CD14-positive monocyte (primary cell): ENCODE data around the gene ARHGEF6. TPM values are rescaled to one million over a fixed set of nuclear protein-coding genes. Genes with fewer than 3 reads are reported as not detected.

ENCODE experiments used
- DNase-seq, 3 donors: peaks; one replicate each; pipeline ENCODE4 v3.0.0-alpha.2; 2011 to 2022
- H2AFZ ChIP-seq: 2 replicates; pipeline ENCODE4 v1.6.0; 2012; ENCODE audit warnings: mild to moderate bottlenecking, low read depth, low read length, inconsistent platforms; ENCODE audit not compliant: insufficient read depth, poor library complexity, severe bottlenecking
- H3K27ac ChIP-seq, 2 donors: 1 replicate in 1 of 2; 2 replicates in 1 of 2; pipeline ENCODE4 v1.5.1; 2012 to 2013; ENCODE audit warnings: low read length in 2 of 2, control low read depth in 1 of 2, inconsistent platforms in 1 of 2, low read depth in 1 of 2, mild to moderate bottlenecking in 1 of 2
- H3K27me3 ChIP-seq, 2 donors: one replicate each; pipeline versions ENCODE4 v1.6.0 to v1.6.1; 2011 to 2013; ENCODE audit warnings: low read length in 2 of 2; ENCODE audit not compliant: control insufficient read depth in 2 of 2, insufficient read depth in 2 of 2
- H3K36me3 ChIP-seq, 2 donors: replicated peaks in 1 of 2; 1 replicate in 1 of 2; 2 replicates in 1 of 2; pipeline versions ENCODE4 v1.5.1 to v1.6.1; 2012 to 2013; ENCODE audit warnings: low read length in 2 of 2, control low read depth in 1 of 2, inconsistent platforms in 1 of 2, mild to moderate bottlenecking in 1 of 2; ENCODE audit not compliant: insufficient read depth in 2 of 2, control insufficient read depth in 1 of 2
- H3K4me1 ChIP-seq, 2 donors: 1 replicate in 1 of 2; 2 replicates in 1 of 2; pipeline versions ENCODE4 v1.5.1 to v1.6.1; 2012 to 2013; ENCODE audit warnings: low read length in 2 of 2, control low read depth in 1 of 2, inconsistent platforms in 1 of 2, mild to moderate bottlenecking in 1 of 2, moderate library complexity in 1 of 2; ENCODE audit not compliant: insufficient read depth in 2 of 2, control insufficient read depth in 1 of 2
- H3K4me2 ChIP-seq: replicated peaks from 2 replicates; pipeline ENCODE3; 2012; ENCODE audit warnings: low read length, moderate library complexity, mild to moderate bottlenecking; ENCODE audit not compliant: poor library complexity, severe bottlenecking; ENCODE audit errors: extremely low read depth
- H3K4me3 ChIP-seq, 3 experiments: fragments of 200-600 bp in 1 of 3; sonication (generic) in 1 of 3; replicated peaks in 1 of 3; 1 replicate in 2 of 3; 2 replicates in 1 of 3; pipeline ENCODE4 v1.5.1; 2011 to 2013; ENCODE audit warnings: low read length in 3 of 3, mild to moderate bottlenecking in 3 of 3, control low read depth in 2 of 3, low read depth in 2 of 3, inconsistent platforms in 1 of 3, moderate library complexity in 1 of 3
- H3K79me2 ChIP-seq: 2 replicates; pipeline ENCODE4 v1.6.0; 2012; ENCODE audit warnings: mild to moderate bottlenecking, control low read depth, inconsistent platforms, low read length, moderate library complexity; ENCODE audit not compliant: insufficient read depth
- H3K9ac ChIP-seq: 2 replicates; pipeline ENCODE4 v1.6.0; 2017; ENCODE audit warnings: low read length, mild to moderate bottlenecking; ENCODE audit not compliant: insufficient read depth, poor library complexity, severe bottlenecking
- H3K9me3 ChIP-seq, 2 donors: replicated peaks in 1 of 2; 1 replicate in 1 of 2; 2 replicates in 1 of 2; pipeline versions ENCODE4 v1.5.1 to v1.6.1; 2012 to 2013; ENCODE audit warnings: low read length in 2 of 2, control low read depth in 1 of 2; ENCODE audit not compliant: control insufficient read depth in 1 of 2, insufficient read depth in 1 of 2
- H4K20me1 ChIP-seq: 2 replicates; pipeline ENCODE4 v1.6.0; 2012; ENCODE audit warnings: mild to moderate bottlenecking, low read length, control low read depth, moderate library complexity; ENCODE audit not compliant: insufficient read depth
- H3K27ac Mint-ChIP-seq, 7 donors: one replicate each; pipeline ENCODE4 v1.8.0; 2020; ENCODE audit warnings: mild to moderate bottlenecking in 7 of 7, mixed read lengths in 7 of 7, moderate library complexity in 6 of 7, inconsistent platforms in 2 of 7
- H3K27me3 Mint-ChIP-seq, 3 donors: one replicate each; pipeline ENCODE4 v1.8.0; 2021 to 2022; ENCODE audit warnings: low read depth in 3 of 3, mild to moderate bottlenecking in 3 of 3, mixed read lengths in 3 of 3, moderate library complexity in 3 of 3, inconsistent platforms in 1 of 3
- H3K36me3 Mint-ChIP-seq, 2 donors: one replicate each; pipeline ENCODE4 v1.8.0; 2020; ENCODE audit warnings: mixed read lengths in 2 of 2, inconsistent platforms in 1 of 2, mild to moderate bottlenecking in 1 of 2
- H3K4me1 Mint-ChIP-seq: one replicate; pipeline ENCODE4 v1.8.0; 2020; ENCODE audit warnings: mild to moderate bottlenecking, mixed read lengths
- H3K4me3 Mint-ChIP-seq, 2 donors: one replicate each; pipeline ENCODE4 v1.8.0; 2020; ENCODE audit warnings: mild to moderate bottlenecking in 2 of 2, mixed read lengths in 2 of 2, moderate library complexity in 1 of 2
- H3K9me3 Mint-ChIP-seq, 7 donors: one replicate each; pipeline ENCODE4 v1.8.0; 2020 to 2022; ENCODE audit warnings: mixed read lengths in 7 of 7, mild to moderate bottlenecking in 6 of 7, moderate library complexity in 6 of 7, inconsistent platforms in 2 of 7
- WGBS: methylation state at CpG from one replicate; pipeline ENCODE4 v1.1.5; 2013; ENCODE audit warnings: missing lambda C conversion rate; ENCODE audit not compliant: insufficient coverage; 5-methylcytosine and 5-hydroxymethylcytosine counted together
- intact Hi-C, 2 donors: fragments of 100-400 bp; cut with micrococcal nuclease; formaldehyde crosslinking; loops; one replicate each; pipeline versions ENCODE4 v1.15.0 to v1.15.1; 2023
- polyA plus RNA-seq, 3 donors: library from polyadenylated mRNA; depleted of rRNA in 1 of 3; unstranded in 2 of 3; stranded (reverse) in 1 of 3; fragments of 300-500 nt in 2 of 3; fragments of >200 nt in 1 of 3; fragmentation: Illumina TruSeq in 2 of 3; gene quantifications; 1 replicate in 2 of 3; 2 replicates in 1 of 3; pipeline ENCODE4 v1.2.3, GENCODE V29; 2012 to 2021
- TF ChIP-seq, protein P1 (sequence below): fragments of 200-600 bp; IDR thresholded peaks from one replicate; pipeline ENCODE4 v1.8.0; 2022; ENCODE audit warnings: antibody characterized with exemption, mild to moderate bottlenecking

ARHGEF6 gene
- polyA plus RNA-seq, 3 donors, result 51.4 to 79.2 (median 57.0) TPM

DNA sequence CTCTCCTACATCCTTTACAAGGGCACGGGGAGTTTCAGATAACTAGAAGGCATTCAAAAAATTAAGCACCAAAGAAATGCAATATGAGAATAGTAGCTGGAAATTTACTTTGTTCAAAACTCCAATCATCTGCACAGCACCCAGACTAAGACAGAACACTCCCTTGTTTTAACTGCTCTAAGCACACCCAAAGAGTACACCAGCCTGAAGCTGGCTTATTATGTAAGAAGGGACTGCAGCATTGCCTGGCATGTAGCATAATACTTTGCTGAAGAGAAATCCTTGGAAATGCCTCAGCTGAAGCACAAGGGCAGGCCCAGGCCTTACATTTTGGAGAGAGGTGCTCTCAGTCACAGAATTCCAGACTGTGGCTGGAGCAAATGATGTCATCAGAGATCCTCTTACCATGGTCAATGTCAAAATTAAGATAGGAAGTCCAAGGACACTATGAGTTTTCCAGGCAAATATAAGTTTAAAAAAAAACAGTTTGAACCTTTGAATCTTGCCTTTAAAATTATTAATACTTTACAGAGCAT, 14.8 kb downstream of the ARHGEF6 start:
- Mint-ChIP-seq H3K27me3 (peaks cover 0 to 8% (median 0%) of the 10 kb centered on the region in 3 donors), H3K9me3 (peaks cover 0 to 3% (median 0%) of the 10 kb centered on the region in 7 donors), H3K27ac (no peak overlapping the region), H3K4me3 (peak overlapping the region in 1 of 2 donors; percentile 81), H3K4me1 (peaks cover 33% of the 10 kb centered on the region), H3K36me3 (peaks cover 9 to 13% of the 10 kb centered on the region in 2 donors)
- WGBS, result no CpG with 5 or more reads among the region's 1 CpG
- Histone ChIP-seq H3K79me2 (peaks cover 84% of the 10 kb centered on the region), H3K27ac (no peak overlapping the region), H2AFZ (no peak overlapping the region), H3K9me3 (no peaks in the 10 kb centered on the region), H3K4me1 (peaks cover 28 to 32% of the 10 kb centered on the region in 2 donors), H3K4me2 (peak overlapping the region; percentile 73), H3K36me3 (no peaks in the 10 kb centered on the region), H3K27me3 (no peaks in the 10 kb centered on the region), H3K9ac (no peak overlapping the region), H3K4me3 (peak overlapping the region in 1 of 3 experiments; percentile 78), H4K20me1 (no peaks in the 10 kb centered on the region)
- TF ChIP-seq, protein P1, sequence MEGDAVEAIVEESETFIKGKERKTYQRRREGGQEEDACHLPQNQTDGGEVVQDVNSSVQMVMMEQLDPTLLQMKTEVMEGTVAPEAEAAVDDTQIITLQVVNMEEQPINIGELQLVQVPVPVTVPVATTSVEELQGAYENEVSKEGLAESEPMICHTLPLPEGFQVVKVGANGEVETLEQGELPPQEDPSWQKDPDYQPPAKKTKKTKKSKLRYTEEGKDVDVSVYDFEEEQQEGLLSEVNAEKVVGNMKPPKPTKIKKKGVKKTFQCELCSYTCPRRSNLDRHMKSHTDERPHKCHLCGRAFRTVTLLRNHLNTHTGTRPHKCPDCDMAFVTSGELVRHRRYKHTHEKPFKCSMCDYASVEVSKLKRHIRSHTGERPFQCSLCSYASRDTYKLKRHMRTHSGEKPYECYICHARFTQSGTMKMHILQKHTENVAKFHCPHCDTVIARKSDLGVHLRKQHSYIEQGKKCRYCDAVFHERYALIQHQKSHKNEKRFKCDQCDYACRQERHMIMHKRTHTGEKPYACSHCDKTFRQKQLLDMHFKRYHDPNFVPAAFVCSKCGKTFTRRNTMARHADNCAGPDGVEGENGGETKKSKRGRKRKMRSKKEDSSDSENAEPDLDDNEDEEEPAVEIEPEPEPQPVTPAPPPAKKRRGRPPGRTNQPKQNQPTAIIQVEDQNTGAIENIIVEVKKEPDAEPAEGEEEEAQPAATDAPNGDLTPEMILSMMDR, result no peak
- intact Hi-C loops, result loop anchor here in 1 of 2 donors (2.0 to 10.0 kb wide), 2 partner anchors 15 to 89 kb away; partner anchors contain the start of gene ARHGEF6
- DNase-seq, result no peak

DNA sequence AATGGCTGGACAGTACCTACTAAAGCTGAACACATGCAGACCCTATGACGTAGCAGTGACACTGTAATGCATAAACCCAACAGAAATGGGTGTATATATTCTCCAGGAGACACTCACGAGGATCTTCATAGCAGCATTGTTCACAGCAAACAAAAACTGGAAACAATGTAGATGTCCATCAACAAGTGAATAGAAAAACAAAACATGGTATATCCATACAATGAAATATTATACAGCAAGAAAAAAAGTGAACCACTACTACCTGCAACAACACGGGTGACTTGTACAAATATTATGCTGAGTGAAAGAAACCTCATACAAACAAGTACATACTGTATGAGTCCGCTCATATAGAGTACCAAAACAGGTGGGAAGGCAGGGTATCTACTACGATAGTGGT, 16.5 kb downstream of the ARHGEF6 start:
- Histone ChIP-seq H4K20me1 (no peaks in the 10 kb centered on the region), H2AFZ (no peak overlapping the region), H3K79me2 (peaks cover 82% of the 10 kb centered on the region), H3K9me3 (no peaks in the 10 kb centered on the region), H3K4me3 (no peak overlapping the region), H3K9ac (no peak overlapping the region), H3K27me3 (no peaks in the 10 kb centered on the region), H3K4me2 (no peak overlapping the region), H3K4me1 (peaks cover 42 to 45% of the 10 kb centered on the region in 2 donors), H3K36me3 (no peaks in the 10 kb centered on the region), H3K27ac (no peak overlapping the region)
- intact Hi-C loops, result loop anchor here in 1 of 2 donors (10.0 kb wide), 1 partner anchor 91 kb away; no protein-coding TSS in a partner anchor
- TF ChIP-seq, protein P1, result no peak
- no peak overlapping the region for H3K27ac Mint-ChIP-seq
- peaks cover 33% of the 10 kb centered on the region for H3K4me1 Mint-ChIP-seq
- peaks cover 0 to 3% (median 0%) of the 10 kb centered on the region in 7 donors for H3K9me3 Mint-ChIP-seq
- no peak for DNase-seq
- H3K36me3 Mint-ChIP-seq, result peaks cover 9 to 11% of the 10 kb centered on the region in 2 donors
- no peak overlapping the region for H3K4me3 Mint-ChIP-seq
- WGBS, result no CpG with 5 or more reads among the region's 5 CpGs
- H3K27me3 Mint-ChIP-seq, result peaks cover 0 to 8% (median 0%) of the 10 kb centered on the region in 3 donors
